Progenitor cell of endocrine pancreas (in vitro differentiated cells): ENCODE measurements around the gene SYS1. TPM values are rescaled to one million over a fixed set of nuclear protein-coding genes. Genes with fewer than 3 reads are reported as not detected.

ENCODE experiments used
- DNase-seq: peaks from one replicate; pipeline ENCODE4 v3.0.0; 2021; ENCODE audit warnings: low spot score; ENCODE audit not compliant: unreplicated experiment
- H3K27ac Mint-ChIP-seq: 2 replicates; pipeline ENCODE4 v1.8.0; 2021; ENCODE audit warnings: mild to moderate bottlenecking, moderate library complexity, mixed read lengths
- H3K27me3 Mint-ChIP-seq: 2 replicates; pipeline ENCODE4 v1.8.0; 2021; ENCODE audit warnings: mixed read lengths
- H3K36me3 Mint-ChIP-seq: 2 replicates; pipeline ENCODE4 v1.8.0; 2022; ENCODE audit warnings: mixed read lengths; ENCODE audit not compliant: insufficient read depth
- H3K4me1 Mint-ChIP-seq: 2 replicates; pipeline ENCODE4 v1.8.0; 2021; ENCODE audit warnings: low read depth, mixed read lengths
- H3K4me3 Mint-ChIP-seq: 2 replicates; pipeline ENCODE4 v1.8.0; 2021; ENCODE audit warnings: low read depth, mild to moderate bottlenecking, moderate library complexity, mixed read lengths
- H3K9me3 Mint-ChIP-seq: 2 replicates; pipeline ENCODE4 v1.8.0; 2021; ENCODE audit warnings: low read depth, mixed read lengths
- CTCF ChIP-seq: fragments of 200-600 bp; sonication (generic); IDR thresholded peaks from one replicate; pipeline ENCODE4 v1.5.0; 2021; ENCODE audit warnings: antibody characterized with exemption, mild to moderate bottlenecking; ENCODE audit not compliant: unreplicated experiment
- total RNA-seq: library from RNA; stranded (reverse); gene quantifications from 2 replicates; pipeline ENCODE4 v1.2.1, GENCODE V29; 2021

The SYS1 gene
- total RNA-seq, 1 donor from 2014 or later, result 31.9 TPM

GRCh38 chr20:45337367-45338120 is 25.4 kb upstream of the SYS1 start:
- Mint-ChIP-seq H3K9me3 (no peaks in the 10 kb centered on the region), H3K36me3 (peaks cover 13% of the 10 kb centered on the region), H3K4me3 (peak overlapping the region; percentile 27), H3K4me1 (peaks cover 62% of the 10 kb centered on the region), H3K27me3 (no peaks in the 10 kb centered on the region), H3K27ac (peak overlapping the region; percentile 89)
- no peak for DNase-seq
- TF ChIP-seq CTCF, result no peak

- no peaks in the 10 kb centered on the region for H3K9me3 Mint-ChIP-seq
- H3K4me1 Mint-ChIP-seq, result peaks cover 70% of the 10 kb centered on the region
- no peaks in the 10 kb centered on the region for H3K27me3 Mint-ChIP-seq
- H3K36me3 Mint-ChIP-seq, result peaks cover 13% of the 10 kb centered on the region
- no peak for TF ChIP-seq CTCF
- H3K4me3 Mint-ChIP-seq, result peak overlapping the region; percentile 11
- no peak for DNase-seq
- peak overlapping the region; percentile 99 for H3K27ac Mint-ChIP-seq
These were observed 24.6 kb upstream of the SYS1 start for GRCh38 chr20:45338121-45339030.

GRCh38 chr20:45339084-45339483 is 23.9 kb upstream of the SYS1 start:
- TF ChIP-seq CTCF, result no peak
- peaks cover 12% of the 10 kb centered on the region for H3K36me3 Mint-ChIP-seq
- no peaks in the 10 kb centered on the region for H3K27me3 Mint-ChIP-seq
- H3K9me3 Mint-ChIP-seq, result no peaks in the 10 kb centered on the region
- H3K4me1 Mint-ChIP-seq, result peaks cover 75% of the 10 kb centered on the region
- no peak for DNase-seq
- H3K4me3 Mint-ChIP-seq, result peak overlapping the region; percentile 37
- H3K27ac Mint-ChIP-seq, result peak overlapping the region; percentile 99

GRCh38 chr20:45339799-45340198 is 23.2 kb upstream of the SYS1 start:
- DNase-seq, result no peak
- H3K9me3 Mint-ChIP-seq, result no peaks in the 10 kb centered on the region
- H3K4me3 Mint-ChIP-seq, result peak overlapping the region; percentile 37
- H3K36me3 Mint-ChIP-seq, result peaks cover 11% of the 10 kb centered on the region
- H3K4me1 Mint-ChIP-seq, result peaks cover 82% of the 10 kb centered on the region
- H3K27me3 Mint-ChIP-seq, result no peaks in the 10 kb centered on the region
- TF ChIP-seq CTCF, result no peak
- H3K27ac Mint-ChIP-seq, result peak overlapping the region; percentile 99

- Mint-ChIP-seq H3K27ac (peak overlapping the region; percentile 99), H3K9me3 (no peaks in the 10 kb centered on the region), H3K36me3 (peaks cover 11% of the 10 kb centered on the region), H3K27me3 (no peaks in the 10 kb centered on the region), H3K4me3 (peak overlapping the region; percentile 95), H3K4me1 (peaks cover 88% of the 10 kb centered on the region)
- TF ChIP-seq CTCF, result no peak
- DNase-seq, result no peak
These were observed 22.6 kb upstream of the SYS1 start for GRCh38 chr20:45340236-45340847.
